ENCODE results near the gene SKIC8.

- no peak for TF ChIP-seq CTCF (IDR thresholded peaks at IDR 0.05)
- TF ChIP-seq POLR2A (IDR thresholded peaks at IDR 0.05) = no peak
Observed at GRCh38 chr15:78317145-78317836, 17.9 kb upstream of the SKIC8 start.
